ENCODE measurements around the gene KCNQ5.

Gene KCNQ5

DNA sequence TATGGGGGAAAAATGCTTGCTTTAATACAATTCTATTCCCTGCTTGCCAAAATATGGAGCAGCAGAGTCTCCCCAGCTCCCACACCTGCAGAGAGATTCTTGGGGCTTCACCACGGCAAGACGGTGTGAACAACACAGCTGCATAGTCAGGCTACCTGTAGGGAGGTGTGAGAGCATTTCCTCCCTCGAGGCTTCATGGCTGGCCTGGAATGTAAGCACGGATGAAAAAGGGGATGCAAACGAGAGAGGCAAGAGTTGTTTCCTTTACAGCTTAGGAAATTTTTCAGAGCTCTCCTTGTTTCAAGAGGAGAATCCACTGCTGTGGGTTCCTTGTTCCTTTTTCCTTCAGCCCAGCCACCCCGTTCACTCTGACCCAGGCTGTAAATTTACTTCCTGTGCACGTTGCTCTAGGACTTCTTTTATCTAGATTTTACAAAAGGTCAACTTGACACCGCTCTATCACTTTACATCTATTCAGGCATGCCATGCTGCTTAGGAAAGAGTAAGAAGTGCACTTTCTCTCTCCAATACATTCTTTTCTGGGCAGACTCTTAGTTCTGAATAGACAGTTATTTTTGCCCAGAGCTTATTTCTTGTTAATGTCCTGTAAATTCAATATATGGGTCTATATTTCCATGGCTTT is 406.4 kb downstream of the KCNQ5 start:
- no peak for DNase-seq

GRCh38 chr6:73028893-73029450 is 407.1 kb downstream of the KCNQ5 start:
- no peak for DNase-seq

DNA sequence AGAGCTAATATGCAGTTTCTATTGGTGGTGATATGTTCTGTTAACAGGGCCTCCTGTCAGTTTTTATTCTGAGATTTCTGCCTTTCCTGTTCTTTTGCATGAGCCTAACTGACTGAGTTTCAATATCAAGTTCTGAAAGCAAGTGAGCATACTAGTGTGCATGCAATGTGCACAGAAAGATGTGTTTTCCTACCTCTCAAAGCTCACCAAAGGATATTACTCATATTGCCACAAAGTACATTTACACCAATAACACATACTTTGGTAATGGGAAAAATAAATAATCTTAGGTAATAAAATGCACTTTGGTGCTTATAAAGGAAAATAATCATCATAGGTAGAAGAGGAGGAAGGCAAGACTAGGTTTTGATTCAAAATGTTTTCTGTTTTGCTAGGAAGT is 408.4 kb downstream of the KCNQ5 start:
- no peak for DNase-seq

GRCh38 chr6:73030791-73031782 is 409.2 kb downstream of the KCNQ5 start:
- DNase-seq = no peak

- no peak for DNase-seq
These were observed 410.7 kb downstream of the KCNQ5 start for GRCh38 chr6:73032586-73032985.

DNA sequence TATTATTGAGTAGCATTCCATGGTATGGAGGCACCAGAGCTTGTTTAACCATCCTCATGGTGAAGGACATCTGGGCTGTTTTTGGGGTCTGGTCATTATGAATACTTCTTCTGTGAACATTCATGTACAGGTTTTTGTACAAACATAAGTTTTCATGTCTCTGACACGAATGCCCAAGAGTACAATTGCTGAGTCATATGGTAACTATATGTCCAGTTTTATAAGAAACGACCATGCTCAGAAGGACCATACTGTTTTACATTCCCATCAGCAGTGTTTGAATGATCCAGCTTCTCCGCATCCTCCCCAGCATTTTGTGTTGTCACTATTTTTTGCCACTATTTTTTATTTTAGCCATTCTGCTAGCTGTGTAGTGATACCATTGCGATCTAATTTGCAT is 414.8 kb downstream of the KCNQ5 start:
- no peak for DNase-seq

- DNase-seq = no peak
These were observed 419.2 kb downstream of the KCNQ5 start for GRCh38 chr6:73041051-73041450.

DNA sequence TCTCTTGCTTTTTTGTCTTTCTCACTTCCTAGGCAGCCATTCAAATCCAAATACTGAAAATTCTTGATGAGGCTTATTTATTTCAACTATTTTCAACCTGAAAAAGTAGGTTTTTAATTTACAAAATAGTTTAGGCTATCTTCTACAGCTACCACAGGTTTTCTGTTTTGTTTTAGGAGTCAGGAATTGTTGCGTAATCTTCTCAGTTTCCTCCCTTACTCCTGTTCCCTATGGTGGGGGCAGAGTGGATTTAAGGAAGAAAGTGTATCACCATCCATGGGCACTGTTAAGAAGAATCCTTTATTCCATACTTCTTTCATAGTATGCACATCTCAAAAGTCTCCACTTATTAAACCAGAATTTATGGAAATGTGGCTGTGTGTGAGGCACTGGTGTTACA is 421.0 kb downstream of the KCNQ5 start:
- DNase-seq = no peak

DNA sequence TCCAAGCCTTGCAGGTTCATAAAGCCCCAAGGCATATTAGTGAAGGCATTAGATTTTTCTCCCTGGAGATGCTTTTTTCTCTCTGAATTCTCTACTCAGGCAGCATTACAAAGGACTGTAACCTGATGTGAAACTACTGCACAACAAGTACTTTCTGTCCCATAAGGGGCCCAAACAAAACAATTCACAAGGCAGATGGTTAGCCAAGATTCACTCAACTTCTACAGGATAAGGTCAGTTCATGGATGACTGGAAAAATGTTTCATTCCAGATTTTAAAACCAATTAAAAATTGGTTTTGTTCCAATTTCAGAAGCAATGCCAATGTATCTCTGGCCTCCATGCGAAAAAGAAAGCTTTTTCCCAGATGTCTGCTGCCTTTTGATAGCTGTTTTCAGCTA is 421.6 kb downstream of the KCNQ5 start:
- no peak for DNase-seq

- no peak for DNase-seq
These were observed 423.7 kb downstream of the KCNQ5 start for GRCh38 chr6:73045609-73046008.

GRCh38 chr6:73047801-73048200 is 425.9 kb downstream of the KCNQ5 start:
- DNase-seq = no peak

- no peak for DNase-seq
These were observed 428.2 kb downstream of the KCNQ5 start for GRCh38 chr6:73049971-73050594.

DNA sequence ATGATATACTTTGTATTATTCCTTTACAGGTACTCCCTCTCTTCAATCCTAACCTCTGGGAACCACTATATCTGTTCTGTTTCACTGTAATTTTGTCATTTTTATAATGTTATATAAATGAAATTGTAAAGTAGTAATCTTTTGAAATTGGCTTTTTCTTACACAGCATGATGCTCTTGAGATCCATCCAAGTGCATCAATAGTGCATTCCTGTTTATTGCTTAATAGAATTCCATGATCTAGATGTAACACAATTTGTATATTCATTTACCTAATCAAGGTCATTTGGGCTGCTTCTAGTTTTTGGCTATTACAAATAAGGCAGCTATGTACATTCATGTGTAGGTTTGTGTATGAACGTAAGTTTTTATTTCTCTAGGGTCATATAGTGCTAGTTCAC is 428.8 kb downstream of the KCNQ5 start:
- DNase-seq = no peak

GRCh38 chr6:73051147-73051546 is 429.3 kb downstream of the KCNQ5 start:
- no peak for DNase-seq

DNA sequence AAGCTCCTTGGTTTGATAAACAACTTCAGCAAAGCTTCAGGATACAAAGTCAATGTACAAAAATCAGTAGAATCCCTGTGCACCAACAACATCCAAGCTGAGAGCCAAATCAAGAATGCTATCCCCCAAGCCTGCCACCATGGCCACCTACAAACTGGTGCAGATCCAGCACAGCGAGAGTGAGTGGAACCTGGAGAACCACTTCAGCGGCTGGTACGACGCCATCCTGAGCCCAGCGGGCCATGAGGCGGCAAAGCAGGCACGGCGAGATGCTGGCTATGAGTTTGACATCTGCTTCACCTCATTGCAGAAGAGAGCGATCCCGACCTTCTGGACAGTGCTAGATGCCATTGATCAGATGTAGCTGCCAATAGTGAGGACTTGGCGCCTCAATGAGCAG is 433.1 kb downstream of the KCNQ5 start:
- DNase-seq = no peak

- DNase-seq = no peak
These were observed 436.9 kb downstream of the KCNQ5 start for GRCh38 chr6:73058736-73059135.

GRCh38 chr6:73062130-73062529 is 440.3 kb downstream of the KCNQ5 start:
- no peak for DNase-seq

GRCh38 chr6:73062837-73063236 is 441.0 kb downstream of the KCNQ5 start:
- no peak for DNase-seq

DNA sequence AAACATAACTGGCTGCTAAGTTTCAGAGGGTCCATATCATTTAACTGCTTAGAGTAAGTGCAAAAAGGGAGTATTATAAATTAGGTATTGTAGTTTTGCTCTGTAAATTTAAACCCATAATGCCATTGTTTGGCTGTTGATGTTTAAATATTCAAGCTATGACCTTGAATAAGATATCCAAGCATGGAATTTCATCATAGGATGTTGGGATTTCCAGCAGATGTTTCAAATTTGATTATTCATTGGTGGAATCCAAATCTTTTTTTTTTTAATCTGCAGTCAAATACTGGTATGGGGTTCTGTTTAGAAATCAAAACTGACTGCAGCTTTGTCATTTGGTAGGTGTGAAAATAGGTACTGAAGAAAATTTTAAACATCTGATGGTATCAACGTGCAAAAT is 442.4 kb downstream of the KCNQ5 start:
- DNase-seq = no peak

DNA sequence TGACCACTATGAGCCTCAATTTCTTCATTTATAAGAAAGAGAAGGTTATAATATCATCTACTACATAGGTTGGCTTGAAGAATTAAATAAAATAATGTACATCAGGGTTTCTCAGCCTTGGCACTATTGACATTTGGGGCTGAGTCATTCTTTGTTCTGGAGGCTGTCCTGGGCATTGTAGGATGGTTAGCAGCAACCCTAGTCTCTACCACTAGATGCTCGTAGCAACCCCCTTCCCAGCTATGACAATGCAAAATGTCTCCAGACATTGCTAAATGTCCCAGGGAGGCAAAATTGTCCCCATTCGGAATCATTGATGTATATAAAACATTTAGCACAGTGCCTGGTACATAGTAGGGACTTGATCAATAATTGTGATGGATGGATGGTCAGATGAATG is 451.4 kb downstream of the KCNQ5 start:
- no peak for DNase-seq

- DNase-seq = no peak
These were observed 452.3 kb downstream of the KCNQ5 start for GRCh38 chr6:73074175-73074574.

DNA sequence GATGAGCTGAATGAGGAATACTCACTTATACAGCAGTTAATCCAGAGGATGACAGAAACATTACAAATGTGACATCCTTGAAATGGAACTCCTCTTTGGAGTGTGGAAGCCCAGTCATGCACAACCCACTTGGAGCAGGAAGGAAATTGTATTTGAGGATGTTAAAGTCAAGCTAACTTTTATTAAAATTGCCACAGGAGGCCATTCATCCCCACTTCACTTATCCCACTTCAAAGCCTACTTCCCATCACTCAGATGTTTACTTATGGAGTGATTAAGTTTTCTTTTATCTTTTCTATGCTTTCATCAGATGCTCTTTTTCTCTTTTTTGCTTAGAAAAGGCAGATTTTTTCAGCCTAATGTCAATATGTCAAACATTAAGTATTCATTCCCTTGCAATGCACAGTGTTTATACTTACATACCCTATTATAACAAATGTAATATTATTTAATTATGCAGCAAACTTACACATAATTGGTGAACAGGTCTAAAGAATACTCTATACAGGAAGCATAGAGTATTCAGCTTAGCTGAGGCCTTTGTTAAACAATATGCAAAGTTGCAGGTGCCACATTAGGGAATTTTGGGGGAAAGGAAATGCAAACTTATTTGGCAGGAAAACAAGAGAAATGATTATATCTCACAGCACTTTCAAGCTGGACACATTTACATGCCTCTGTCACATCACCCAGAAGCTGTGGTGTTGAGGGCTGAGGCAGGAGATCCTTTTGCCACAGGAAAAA is 454.5 kb downstream of the KCNQ5 start:
- DNase-seq = no peak

All from cortex of kidney (tissue), 1 donor.